Dedifferentiated amniotic fluid mesenchymal stem cell (primary cell): Measurements from ENCODE around the gene AGAP6.
"Not testable (repeated sequence)": the region's sequence is repeated elsewhere in the genome, so short reads cannot be mapped to it uniquely, and the experiment has no call there.

Experiments
- DNase-seq: peaks from one replicate; pipeline ENCODE4 v3.0.0-alpha.2; 2016; ENCODE audit errors: extremely low spot score

AGAP6 gene

GRCh38 chr10:50024716-50025383 lies 36.6 kb downstream of the AGAP6 start:
- not testable (repeated sequence) for DNase-seq

- DNase-seq = no peak
These were observed 37.4 kb downstream of the AGAP6 start for GRCh38 chr10:50025627-50026026.

GRCh38 chr10:50027195-50027594 lies 39.0 kb downstream of the AGAP6 start:
- no peak for DNase-seq

DNA sequence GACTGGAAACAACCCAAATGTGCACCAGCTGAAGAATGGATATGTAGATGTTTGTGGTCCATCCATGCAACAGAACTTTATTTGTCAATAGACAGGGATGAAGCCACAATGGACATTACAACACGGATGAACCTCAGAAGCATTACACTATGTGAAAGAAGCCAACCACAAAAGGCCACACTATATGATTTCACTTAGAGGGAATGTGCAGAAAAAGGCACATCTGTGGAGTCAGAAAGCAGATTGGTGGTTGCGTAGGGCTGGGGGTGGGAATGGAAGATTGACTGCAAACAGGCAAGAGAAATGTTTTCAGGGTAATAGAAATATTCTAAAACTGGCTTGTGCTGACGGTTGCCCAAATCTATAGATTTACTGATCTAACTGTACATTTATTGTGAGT lies 45.3 kb downstream of the AGAP6 start:
- DNase-seq = no peak

DNA sequence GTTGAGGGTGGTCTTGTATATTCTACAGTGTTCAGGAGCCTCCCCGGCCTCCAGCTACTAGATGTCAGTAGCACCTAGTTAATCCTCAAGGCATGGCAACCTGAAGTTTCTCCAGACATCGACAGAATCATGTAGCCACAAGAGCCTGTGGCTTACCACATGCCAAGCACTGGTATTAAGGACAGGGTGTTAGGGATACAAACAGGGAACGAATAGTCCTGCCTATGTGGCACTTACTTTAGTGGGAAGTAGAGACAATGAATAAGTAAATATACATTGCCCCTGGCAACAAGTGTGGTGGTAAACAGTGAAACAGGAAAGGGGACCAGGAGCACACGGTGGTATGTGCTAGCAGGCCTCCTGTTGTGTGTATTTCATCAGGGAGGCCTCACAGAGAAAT lies 47.1 kb downstream of the AGAP6 start:
- DNase-seq = not testable (repeated sequence)

DNA sequence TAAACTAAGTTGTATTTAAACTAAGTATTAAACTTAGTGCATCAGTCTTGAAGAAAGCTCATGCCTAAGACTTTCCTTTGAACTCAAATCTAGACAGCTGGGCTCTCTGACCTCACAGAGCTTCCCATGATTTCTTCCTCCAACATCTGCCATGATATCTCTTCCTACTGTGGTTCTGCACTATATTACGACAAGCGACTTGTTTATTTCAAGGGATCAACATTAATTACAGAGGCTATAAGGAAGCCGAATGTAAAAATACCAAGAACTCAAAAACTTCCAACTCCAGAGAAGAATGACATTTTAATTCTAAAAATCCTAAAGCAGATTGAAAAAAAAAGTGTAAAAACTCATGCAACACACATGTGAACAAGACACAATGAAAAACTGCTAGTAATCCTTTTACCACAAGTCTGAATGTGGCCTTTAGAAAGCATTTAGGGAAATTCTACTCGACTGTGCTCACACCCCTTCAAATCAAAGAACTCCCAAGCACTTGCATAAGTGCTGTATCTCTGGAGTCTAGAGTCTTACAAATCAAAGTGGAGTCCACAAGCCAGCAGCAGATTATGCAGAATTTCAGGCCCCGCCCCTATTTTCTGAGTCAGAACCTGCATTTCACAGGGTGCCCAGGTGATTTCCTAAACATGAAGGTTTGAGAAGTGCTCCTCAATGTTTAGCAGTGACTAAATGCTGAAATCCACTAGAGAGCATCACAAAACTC lies 56.9 kb downstream of the AGAP6 start:
- DNase-seq = no peak

GRCh38 chr10:50046457-50046856 lies 58.3 kb downstream of the AGAP6 start:
- DNase-seq = not testable (repeated sequence)

DNA sequence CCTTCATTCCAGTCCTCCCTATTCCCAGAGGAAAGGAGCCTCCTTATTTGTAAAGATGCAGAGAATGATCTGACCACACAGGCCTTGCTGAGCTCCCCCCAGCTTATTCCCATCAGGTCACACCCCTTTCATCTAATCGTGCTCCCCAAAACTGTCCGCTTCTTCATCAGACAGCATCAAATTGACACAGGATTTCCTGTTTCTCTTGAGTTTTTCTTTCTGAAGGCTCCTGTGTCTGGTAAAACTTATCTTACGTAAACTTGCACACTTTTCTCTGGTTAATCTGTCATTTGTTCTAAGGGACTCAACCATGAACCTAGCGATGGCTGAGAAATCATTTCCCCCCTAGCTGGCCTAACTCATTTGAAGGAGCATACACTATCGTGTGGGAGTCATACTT lies 59.4 kb downstream of the AGAP6 start:
- not testable (repeated sequence) for DNase-seq

GRCh38 chr10:50051995-50052660 lies 63.9 kb downstream of the AGAP6 start:
- DNase-seq = not testable (repeated sequence)

DNA sequence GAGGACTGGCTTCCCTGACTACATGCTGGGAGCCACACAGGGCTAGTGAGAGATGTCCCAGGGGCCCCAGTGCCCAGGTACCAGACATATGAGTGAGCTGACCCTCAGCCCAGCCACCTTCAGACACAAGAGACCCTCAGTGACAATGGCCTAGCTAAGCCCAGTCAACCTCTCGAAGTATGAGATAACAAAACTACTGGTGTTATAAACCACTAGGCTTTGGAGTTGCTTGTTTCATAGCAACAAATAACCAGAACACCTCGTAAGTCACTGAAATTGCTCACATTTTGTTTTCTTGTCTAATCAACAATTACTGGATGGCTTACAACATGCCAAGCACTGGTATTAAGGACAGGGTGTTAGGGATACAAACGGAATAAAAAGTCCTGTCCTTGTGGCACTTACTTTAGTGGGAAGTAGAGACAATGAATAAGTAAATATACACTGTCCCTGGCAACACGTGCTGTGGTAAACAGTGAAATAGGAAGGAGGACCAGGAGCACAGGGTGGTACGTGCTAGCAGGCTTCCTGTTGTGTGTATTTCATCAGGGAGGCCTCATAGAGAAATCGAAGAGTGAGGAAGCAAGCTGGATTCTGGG lies 64.7 kb downstream of the AGAP6 start:
- not testable (repeated sequence) for DNase-seq

GRCh38 chr10:50055494-50056292 lies 67.5 kb downstream of the AGAP6 start:
- DNase-seq = not testable (repeated sequence)

GRCh38 chr10:50056654-50057053 lies 68.4 kb downstream of the AGAP6 start:
- DNase-seq = not testable (repeated sequence)

GRCh38 chr10:50058727-50059126 lies 70.5 kb downstream of the AGAP6 start:
- not testable (repeated sequence) for DNase-seq

- DNase-seq = not testable (repeated sequence)
These were observed 71.7 kb downstream of the AGAP6 start for GRCh38 chr10:50059946-50060345.
